GM19395 (cell line): ENCODE results near the gene EFHD2.
"Not testable (repeated sequence)": the region's sequence is repeated elsewhere in the genome, so short reads cannot be mapped to it uniquely, and the experiment has no call there.

Experiments
- ATAC-seq: cut with Tn5 transposase; IDR thresholded peaks from one replicate; pipeline ENCODE4 v1.9.1; 2021; ENCODE audit warnings: mild to moderate bottlenecking, moderate library complexity; ENCODE audit not compliant: unreplicated experiment

The EFHD2 gene

GRCh38 chr1:15428815-15429435 lies 19.2 kb downstream of the EFHD2 start:
- no peak for ATAC-seq

DNA sequence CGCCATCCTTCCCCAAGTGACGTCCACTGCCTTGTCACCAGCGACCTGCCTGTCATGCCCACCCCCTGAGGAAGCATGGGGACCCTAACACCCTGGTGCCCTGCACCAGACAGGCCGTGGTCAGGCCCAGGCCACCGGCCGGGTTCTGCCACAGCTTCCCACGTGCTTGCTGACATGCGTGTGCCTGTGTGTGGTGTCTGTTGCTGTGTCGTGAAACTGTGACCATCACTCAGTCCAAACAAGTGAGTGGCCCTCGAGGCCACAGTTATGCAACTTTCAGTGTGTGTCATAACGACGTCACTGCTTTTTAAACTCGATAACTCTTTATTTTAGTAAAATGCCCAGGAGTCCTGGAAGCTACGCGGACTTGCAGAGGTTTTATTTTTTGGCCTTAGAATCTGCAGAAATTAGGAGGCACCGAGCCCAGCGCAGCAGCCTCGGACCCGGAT lies 20.0 kb downstream of the EFHD2 start:
- ATAC-seq: no peak

DNA sequence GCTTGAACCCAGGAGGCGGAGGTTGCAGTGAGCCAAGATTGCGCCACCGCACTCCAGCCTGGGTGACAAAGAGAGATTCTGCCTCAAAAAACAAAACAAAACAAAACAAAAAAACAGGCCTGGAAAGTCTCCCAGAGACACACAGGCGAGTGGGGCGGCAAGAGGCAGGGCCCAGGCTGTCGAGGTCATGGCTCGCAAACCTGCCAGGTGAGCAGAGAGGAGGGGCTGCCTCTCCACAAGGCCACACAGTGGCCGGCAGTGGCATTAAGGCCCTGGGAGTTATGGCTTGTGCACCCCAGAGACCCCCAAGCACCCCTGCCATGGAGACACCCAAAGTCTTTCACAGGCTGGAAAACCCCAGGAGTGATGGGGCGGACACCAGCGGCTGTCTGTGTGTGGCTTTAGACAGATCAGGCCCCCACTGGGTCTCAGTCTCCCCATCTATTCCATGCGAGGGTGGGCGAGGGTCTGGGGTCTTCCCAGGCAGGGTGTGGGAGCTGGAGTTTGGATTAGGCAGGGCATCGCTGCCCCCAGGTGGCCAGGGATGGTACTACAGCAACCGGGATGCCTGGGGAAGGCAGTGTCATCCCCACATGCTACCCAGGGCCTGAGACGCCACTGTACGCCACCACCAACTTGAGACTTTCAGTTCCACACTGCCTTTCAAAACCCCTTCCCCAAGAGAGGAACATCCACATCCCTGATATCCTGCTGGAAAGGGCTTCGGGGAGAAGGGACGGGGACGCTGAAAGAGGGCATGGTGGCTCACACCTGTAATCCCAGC lies 21.3 kb downstream of the EFHD2 start:
- ATAC-seq: no peak

GRCh38 chr1:15431571-15431948 lies 21.9 kb downstream of the EFHD2 start:
- no peak for ATAC-seq

- no peak for ATAC-seq
Observed at GRCh38 chr1:15432324-15432723, 22.6 kb downstream of the EFHD2 start.

- ATAC-seq: no peak
Observed at GRCh38 chr1:15433471-15433870, 23.8 kb downstream of the EFHD2 start.

GRCh38 chr1:15434739-15435138 lies 25.1 kb downstream of the EFHD2 start:
- ATAC-seq: not testable (repeated sequence)

- ATAC-seq: no peak
Observed at GRCh38 chr1:15435239-15436077, 25.8 kb downstream of the EFHD2 start.

- ATAC-seq: no peak
Observed at GRCh38 chr1:15436881-15437442, 27.3 kb downstream of the EFHD2 start.

DNA sequence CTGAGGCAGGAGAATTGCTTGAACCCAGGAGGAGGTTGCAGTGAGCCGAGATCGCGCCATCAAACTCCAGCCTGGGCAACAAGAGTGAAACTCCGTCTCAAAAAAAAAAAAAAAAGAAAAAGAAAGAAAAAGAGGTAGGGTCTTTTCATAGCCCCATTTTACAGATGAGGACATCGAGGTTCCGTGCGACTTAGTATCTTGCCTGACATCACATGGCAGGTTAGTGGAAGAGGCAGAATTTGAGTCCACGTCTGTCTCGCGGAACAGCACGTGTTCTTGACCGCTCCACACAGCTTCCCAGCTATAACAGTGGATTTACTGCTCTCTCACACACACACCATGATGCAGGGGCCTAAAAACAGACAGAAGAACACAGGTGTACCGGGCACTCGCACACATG lies 29.6 kb downstream of the EFHD2 start:
- ATAC-seq: no peak

GRCh38 chr1:15440357-15440756 lies 30.7 kb downstream of the EFHD2 start:
- no peak for ATAC-seq

DNA sequence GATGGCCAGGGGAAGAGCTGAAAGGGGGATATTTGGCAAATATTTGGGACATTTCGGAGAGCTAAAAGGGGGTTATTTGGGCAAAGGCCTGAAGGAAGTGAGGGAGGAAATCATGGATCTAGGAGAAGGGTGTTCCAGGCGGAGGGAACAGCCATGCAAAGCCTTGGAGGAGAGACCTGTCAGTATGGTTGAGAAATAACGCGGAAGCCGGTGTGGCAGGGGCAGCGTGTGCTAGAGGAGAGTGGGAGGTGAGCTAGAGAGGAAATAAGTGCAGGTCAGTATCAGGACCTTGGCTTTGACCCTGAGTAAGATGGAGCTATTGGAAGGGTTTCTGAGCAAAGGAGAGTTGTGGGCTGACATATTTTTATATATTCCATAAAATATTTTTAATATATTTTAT lies 31.6 kb downstream of the EFHD2 start:
- no peak for ATAC-seq

GRCh38 chr1:15442119-15442518 lies 32.4 kb downstream of the EFHD2 start:
- ATAC-seq: no peak

- no peak for ATAC-seq
Observed at GRCh38 chr1:15442759-15443158, 33.1 kb downstream of the EFHD2 start.

GRCh38 chr1:15443281-15443680 lies 33.6 kb downstream of the EFHD2 start:
- ATAC-seq: no peak

- no peak for ATAC-seq
Observed at GRCh38 chr1:15444468-15445389, 35.0 kb downstream of the EFHD2 start.

DNA sequence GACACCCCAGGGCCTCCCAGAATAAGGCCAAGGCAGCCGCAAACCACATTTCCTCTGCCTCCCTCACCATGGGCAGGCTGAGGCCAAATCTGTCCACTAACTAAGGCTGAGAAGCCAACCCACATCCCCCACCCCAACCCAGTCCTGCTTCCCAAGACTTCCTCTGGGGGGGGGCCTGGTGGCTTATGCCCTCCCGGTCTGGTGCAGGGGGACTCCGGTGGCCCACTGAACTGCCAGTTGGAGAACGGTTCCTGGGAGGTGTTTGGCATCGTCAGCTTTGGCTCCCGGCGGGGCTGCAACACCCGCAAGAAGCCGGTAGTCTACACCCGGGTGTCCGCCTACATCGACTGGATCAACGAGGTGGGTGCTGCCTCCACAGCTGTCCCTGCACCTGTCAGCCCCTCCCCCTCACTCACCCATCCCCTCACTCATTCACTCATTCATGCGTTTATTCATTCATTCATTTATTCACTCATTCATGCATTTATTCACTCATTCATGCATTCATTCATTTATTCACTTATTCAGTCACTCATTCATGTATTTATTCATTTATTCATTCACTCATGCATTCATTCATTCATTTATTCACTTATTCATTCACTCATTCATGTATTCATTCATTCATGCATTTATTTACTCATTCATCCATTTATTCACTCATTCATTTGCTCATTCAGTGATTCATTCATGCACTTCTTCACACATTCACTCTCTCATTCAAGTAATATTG lies 35.9 kb downstream of the EFHD2 start:
- ATAC-seq: no peak

DNA sequence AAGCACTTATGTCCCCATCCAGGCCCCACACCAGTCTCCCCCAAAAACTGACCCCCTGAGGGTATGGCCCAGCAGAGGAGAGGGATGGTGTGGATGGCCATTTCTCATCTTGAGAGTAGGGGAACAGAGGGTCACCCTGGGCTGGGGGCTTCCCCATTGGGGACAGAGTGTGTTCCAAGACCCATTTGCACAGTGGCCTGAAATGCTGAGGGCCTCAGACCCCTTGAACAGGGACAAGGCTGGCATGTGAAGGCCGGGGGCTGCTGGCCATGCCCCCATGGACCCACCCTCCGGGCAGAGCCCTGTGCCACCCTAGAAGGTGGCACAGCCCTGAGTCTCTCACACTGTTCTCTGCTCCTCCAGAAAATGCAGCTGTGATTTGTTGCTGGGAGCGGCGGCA lies 36.5 kb downstream of the EFHD2 start:
- no peak for ATAC-seq

DNA sequence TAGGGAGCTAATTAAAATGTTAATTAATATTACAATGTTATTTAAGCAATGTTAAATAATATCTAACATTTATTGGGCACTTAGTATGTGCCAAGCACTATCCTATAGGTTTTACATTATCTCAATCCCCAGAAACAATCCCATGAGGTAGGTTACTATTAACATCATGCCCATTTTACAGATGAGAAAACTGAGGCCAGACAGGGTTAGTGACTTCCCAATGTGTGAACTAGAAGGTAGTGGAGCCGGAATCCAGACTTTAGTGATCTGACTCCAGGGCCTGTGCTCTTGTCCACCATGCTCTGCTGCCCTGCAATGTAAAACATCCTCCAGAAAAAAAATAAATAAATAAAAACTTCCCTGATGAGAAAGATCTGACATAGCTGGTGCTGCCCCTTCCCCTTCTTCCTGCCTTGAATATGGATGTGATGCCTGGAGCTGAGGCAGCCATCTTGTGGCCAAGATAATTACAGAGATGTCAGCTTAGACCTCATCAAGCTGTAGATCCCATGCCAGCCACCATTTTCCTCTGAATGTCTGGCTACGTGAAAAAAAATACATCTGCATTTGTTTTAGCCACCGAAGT lies 39.3 kb downstream of the EFHD2 start:
- ATAC-seq: no peak
